Measurements from ENCODE around the gene MED26.

The MED26 gene

GRCh38 chr19:16619457-16619856 lies 8.5 kb downstream of the MED26 start:
- Histone ChIP-seq H3K4me1 (peaks cover 61% of the 10 kb centered on the region), H3K27ac (no peak overlapping the region), H3K4me3 (no peak overlapping the region), H3K4me2 (peak overlapping the region; percentile 59), H3K36me3 (peaks cover 34% of the 10 kb centered on the region), H3K27me3 (no peaks in the 10 kb centered on the region), H3K9ac (peak overlapping the region; percentile 43; the same call in 1 of the 2 replicates), H3K9me3 (no peaks in the 10 kb centered on the region), H4K20me1 (peaks cover 100% of the 10 kb centered on the region)
- TF ChIP-seq Cebpa-rat (IDR thresholded peaks at IDR 0.05) = no peak

GRCh38 chr19:16618248-16618647 lies 9.8 kb downstream of the MED26 start:
- TF ChIP-seq Cebpa-rat (IDR thresholded peaks at IDR 0.05) = no peak
- H3K9ac ChIP-seq = no peak overlapping the region; the same call in 1 of the 2 replicates
- H3K27me3 ChIP-seq = no peaks in the 10 kb centered on the region
- peaks cover 22% of the 10 kb centered on the region for H3K36me3 ChIP-seq
- peaks cover 72% of the 10 kb centered on the region for H3K4me1 ChIP-seq
- H3K4me2 ChIP-seq = peak overlapping the region; percentile 59
- no peaks in the 10 kb centered on the region for H3K9me3 ChIP-seq
- peak overlapping the region; percentile 24; the same call in 1 of the 2 replicates for H3K27ac ChIP-seq
- H3K4me3 ChIP-seq = no peak overlapping the region
- peaks cover 100% of the 10 kb centered on the region for H4K20me1 ChIP-seq

GRCh38 chr19:16615808-16616207 lies 12.2 kb downstream of the MED26 start:
- H3K9me3 ChIP-seq = no peaks in the 10 kb centered on the region
- peaks cover 87% of the 10 kb centered on the region for H3K4me1 ChIP-seq
- TF ChIP-seq Cebpa-rat (IDR thresholded peaks at IDR 0.05) = no peak
- no peak overlapping the region for H3K27ac ChIP-seq
- peaks cover 100% of the 10 kb centered on the region for H4K20me1 ChIP-seq
- H3K36me3 ChIP-seq = peaks cover 7% of the 10 kb centered on the region; the same call in 1 of the 2 replicates
- no peaks in the 10 kb centered on the region for H3K27me3 ChIP-seq
- H3K4me3 ChIP-seq = no peak overlapping the region
- H3K9ac ChIP-seq = no peak overlapping the region
- H3K4me2 ChIP-seq = peak overlapping the region; percentile 48

GRCh38 chr19:16614941-16615340 lies 13.1 kb downstream of the MED26 start:
- Histone ChIP-seq H3K9ac (no peak overlapping the region), H3K27me3 (no peaks in the 10 kb centered on the region), H3K4me3 (no peak overlapping the region), H3K4me1 (peaks cover 86% of the 10 kb centered on the region), H3K27ac (no peak overlapping the region), H3K36me3 (no peaks in the 10 kb centered on the region), H3K4me2 (peak overlapping the region; percentile 48), H3K9me3 (no peaks in the 10 kb centered on the region), H4K20me1 (peaks cover 100% of the 10 kb centered on the region)
- no peak for TF ChIP-seq Cebpa-rat (IDR thresholded peaks at IDR 0.05)

- Histone ChIP-seq H3K36me3 (no peaks in the 10 kb centered on the region), H3K4me3 (no peak overlapping the region), H3K4me1 (peaks cover 75% of the 10 kb centered on the region), H3K27ac (no peak overlapping the region), H3K27me3 (no peaks in the 10 kb centered on the region), H3K9ac (0 out of 2 replicates have a peak overlapping the region, but pooled peaks have one; percentile 32), H4K20me1 (peaks cover 100% of the 10 kb centered on the region), H3K9me3 (no peaks in the 10 kb centered on the region), H3K4me2 (peak overlapping the region; percentile 58; the same call in 1 of the 2 replicates)
- TF ChIP-seq Cebpa-rat (IDR thresholded peaks at IDR 0.05) = no peak
Observed at GRCh38 chr19:16613841-16614240, 14.2 kb downstream of the MED26 start.

- peaks cover 70% of the 10 kb centered on the region for H3K4me1 ChIP-seq
- no peak overlapping the region for H3K4me3 ChIP-seq
- no peak overlapping the region for H3K27ac ChIP-seq
- 0 out of 2 replicates have a peak overlapping the region, but pooled peaks have one; percentile 32 for H3K9ac ChIP-seq
- H4K20me1 ChIP-seq = peaks cover 100% of the 10 kb centered on the region
- no peaks in the 10 kb centered on the region for H3K9me3 ChIP-seq
- no peak for TF ChIP-seq Cebpa-rat (IDR thresholded peaks at IDR 0.05)
- peak overlapping the region; percentile 58 for H3K4me2 ChIP-seq
- no peaks in the 10 kb centered on the region for H3K27me3 ChIP-seq
- H3K36me3 ChIP-seq = peaks cover 6% of the 10 kb centered on the region; the same call in 1 of the 2 replicates
Observed at GRCh38 chr19:16612636-16613035, 15.4 kb downstream of the MED26 start.

GRCh38 chr19:16611121-16611520 lies 16.9 kb downstream of the MED26 start:
- Histone ChIP-seq H3K36me3 (peaks cover 9% of the 10 kb centered on the region; the same call in 1 of the 2 replicates), H3K4me1 (peaks cover 69% of the 10 kb centered on the region), H3K4me3 (no peak overlapping the region), H4K20me1 (peaks cover 100% of the 10 kb centered on the region), H3K27ac (no peak overlapping the region), H3K4me2 (no peak overlapping the region), H3K9ac (no peak overlapping the region), H3K27me3 (no peaks in the 10 kb centered on the region), H3K9me3 (no peaks in the 10 kb centered on the region)
- no peak for TF ChIP-seq Cebpa-rat (IDR thresholded peaks at IDR 0.05)

- Histone ChIP-seq H3K9me3 (no peaks in the 10 kb centered on the region), H3K4me3 (no peak overlapping the region), H3K36me3 (peaks cover 19% of the 10 kb centered on the region; the same call in 1 of the 2 replicates), H3K4me1 (peaks cover 63% of the 10 kb centered on the region), H3K27ac (no peak overlapping the region), H3K9ac (no peak overlapping the region), H3K27me3 (no peaks in the 10 kb centered on the region), H4K20me1 (peaks cover 100% of the 10 kb centered on the region), H3K4me2 (no peak overlapping the region)
- no peak for TF ChIP-seq Cebpa-rat (IDR thresholded peaks at IDR 0.05)
Observed at GRCh38 chr19:16609511-16610200, 18.3 kb downstream of the MED26 start.

- TF ChIP-seq Cebpa-rat (IDR thresholded peaks at IDR 0.05) = no peak
- Histone ChIP-seq H3K27ac (no peak overlapping the region), H4K20me1 (peaks cover 100% of the 10 kb centered on the region), H3K4me1 (peaks cover 57% of the 10 kb centered on the region), H3K4me2 (no peak overlapping the region), H3K27me3 (no peaks in the 10 kb centered on the region), H3K4me3 (no peak overlapping the region), H3K36me3 (peaks cover 21% of the 10 kb centered on the region; the same call in 1 of the 2 replicates), H3K9ac (no peak overlapping the region), H3K9me3 (no peaks in the 10 kb centered on the region)
Observed at GRCh38 chr19:16608290-16608739, 19.7 kb downstream of the MED26 start.

GRCh38 chr19:16607819-16608218 lies 20.2 kb downstream of the MED26 start:
- H3K4me2 ChIP-seq = no peak overlapping the region
- no peaks in the 10 kb centered on the region for H3K27me3 ChIP-seq
- H3K36me3 ChIP-seq = peaks cover 21% of the 10 kb centered on the region; the same call in 1 of the 2 replicates
- no peak for TF ChIP-seq Cebpa-rat (IDR thresholded peaks at IDR 0.05)
- H3K4me1 ChIP-seq = peaks cover 56% of the 10 kb centered on the region
- no peak overlapping the region for H3K27ac ChIP-seq
- H3K9ac ChIP-seq = no peak overlapping the region
- no peak overlapping the region for H3K4me3 ChIP-seq
- peaks cover 100% of the 10 kb centered on the region for H4K20me1 ChIP-seq
- no peaks in the 10 kb centered on the region for H3K9me3 ChIP-seq

Data from BLaER1 (cell line).